ENCODE data around the gene CD2.

The CD2 gene

GRCh38 chr1:116777831-116778830, 23.9 kb downstream of the CD2 start:
- no peak overlapping the region for H3K4me3 ChIP-seq (ENCODE audit: low read depth, low read length)
- no peak for TF ChIP-seq CTCF (IDR thresholded peaks at IDR 0.05; ENCODE audit: low read depth, low read length)

- H3K4me3 ChIP-seq (ENCODE audit: low read depth, low read length): no peak overlapping the region
- TF ChIP-seq CTCF (IDR thresholded peaks at IDR 0.05; ENCODE audit: low read depth, low read length): no peak
These were observed 26.8 kb downstream of the CD2 start for GRCh38 chr1:116781034-116781433.

GRCh38 chr1:116785006-116785405, 30.8 kb downstream of the CD2 start:
- H3K4me3 ChIP-seq (ENCODE audit: low read depth, low read length): no peak overlapping the region
- no peak for TF ChIP-seq CTCF (IDR thresholded peaks at IDR 0.05; ENCODE audit: low read depth, low read length)

GRCh38 chr1:116786049-116786448, 31.8 kb downstream of the CD2 start:
- no peak for TF ChIP-seq CTCF (IDR thresholded peaks at IDR 0.05; ENCODE audit: low read depth, low read length)
- H3K4me3 ChIP-seq (ENCODE audit: low read depth, low read length): no peak overlapping the region

GRCh38 chr1:116791727-116792126, 37.5 kb downstream of the CD2 start:
- TF ChIP-seq CTCF (IDR thresholded peaks at IDR 0.05; ENCODE audit: low read depth, low read length): no peak
- H3K4me3 ChIP-seq (ENCODE audit: low read depth, low read length): no peak overlapping the region

GRCh38 chr1:116793357-116793935, 39.2 kb downstream of the CD2 start:
- no peak overlapping the region for H3K4me3 ChIP-seq (ENCODE audit: low read depth, low read length)

More at GRCh38 chr1:116793357-116793935, 39.2 kb downstream of the CD2 start:
- no peak for TF ChIP-seq CTCF (IDR thresholded peaks at IDR 0.05; ENCODE audit: low read depth, low read length)
